ENCODE data around the gene PCBP4. TPM values are rescaled to one million over a fixed set of nuclear protein-coding genes. Genes with fewer than 3 reads are reported as not detected.

Gene PCBP4
- polyA plus RNA-seq, 3 donors, result 0.09 to 1.3 (median 0.22) TPM

DNA sequence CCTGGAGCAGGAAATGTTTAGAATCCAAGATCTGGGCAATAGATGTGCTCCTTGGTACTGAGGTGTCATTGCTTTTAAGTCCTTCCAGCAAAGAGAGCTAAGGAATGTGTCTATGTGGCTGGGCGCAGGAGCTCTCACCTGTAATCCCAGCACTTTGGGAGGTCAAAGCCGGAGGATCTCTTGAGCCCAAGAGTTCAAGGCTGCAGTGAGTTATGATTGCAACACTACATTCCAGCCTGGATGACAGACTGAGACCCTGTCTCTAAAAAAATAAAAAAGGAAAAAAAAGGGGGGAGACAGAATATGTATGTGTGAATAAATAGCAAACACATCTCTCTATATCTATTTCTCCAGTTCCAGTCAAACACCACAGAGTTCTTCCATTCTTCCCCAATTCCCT lies 16.4 kb downstream of the PCBP4 start:
- no peak for DNase-seq
- Histone ChIP-seq H3K4me1 (ENCODE audit: control insufficient read depth in 1 of 2, insufficient read depth in 2 of 2, low read length in 2 of 2) (peaks cover 28 to 31% of the 10 kb centered on the region in 2 donors), H4K20me1 (ENCODE audit: insufficient read depth, low read length) (no peaks in the 10 kb centered on the region), H3K9me3 (replicated peaks in 1 of 2; ENCODE audit: control insufficient read depth in 1 of 2, insufficient read depth in 1 of 2, low read length in 2 of 2) (no peaks in the 10 kb centered on the region), H3K27me3 (ENCODE audit: control insufficient read depth in 2 of 2, insufficient read depth in 2 of 2, low read length in 2 of 2) (peaks cover 0 to 9% of the 10 kb centered on the region in 2 donors), H3K36me3 (replicated peaks in 1 of 2; ENCODE audit: control insufficient read depth in 1 of 2, insufficient read depth in 2 of 2, low read length in 2 of 2) (no peaks in the 10 kb centered on the region), H3K79me2 (ENCODE audit: insufficient read depth, low read length) (no peaks in the 10 kb centered on the region), H3K9ac (ENCODE audit: insufficient read depth, low read length, poor library complexity, severe bottlenecking) (no peak overlapping the region), H3K27ac (ENCODE audit: low read depth in 1 of 2, low read length in 2 of 2) (no peak overlapping the region), H2AFZ (ENCODE audit: insufficient read depth, low read depth, low read length, poor library complexity, severe bottlenecking) (no peak overlapping the region), H3K4me2 (replicated peaks; ENCODE audit: extremely low read depth, low read length, poor library complexity, severe bottlenecking) (no peak overlapping the region), H3K4me3 (replicated peaks in 1 of 3; ENCODE audit: low read depth in 2 of 3, low read length in 3 of 3) (no peak overlapping the region)
- intact Hi-C loops (cut with micrococcal nuclease), result no loop called here
- no peak overlapping the region for H3K4me3 Mint-ChIP-seq
- H3K9me3 Mint-ChIP-seq, result peaks cover 0 to 5% (median 0%) of the 10 kb centered on the region in 7 donors
- H3K4me1 Mint-ChIP-seq, result peaks cover 29% of the 10 kb centered on the region
- TF ChIP-seq, protein P1, sequence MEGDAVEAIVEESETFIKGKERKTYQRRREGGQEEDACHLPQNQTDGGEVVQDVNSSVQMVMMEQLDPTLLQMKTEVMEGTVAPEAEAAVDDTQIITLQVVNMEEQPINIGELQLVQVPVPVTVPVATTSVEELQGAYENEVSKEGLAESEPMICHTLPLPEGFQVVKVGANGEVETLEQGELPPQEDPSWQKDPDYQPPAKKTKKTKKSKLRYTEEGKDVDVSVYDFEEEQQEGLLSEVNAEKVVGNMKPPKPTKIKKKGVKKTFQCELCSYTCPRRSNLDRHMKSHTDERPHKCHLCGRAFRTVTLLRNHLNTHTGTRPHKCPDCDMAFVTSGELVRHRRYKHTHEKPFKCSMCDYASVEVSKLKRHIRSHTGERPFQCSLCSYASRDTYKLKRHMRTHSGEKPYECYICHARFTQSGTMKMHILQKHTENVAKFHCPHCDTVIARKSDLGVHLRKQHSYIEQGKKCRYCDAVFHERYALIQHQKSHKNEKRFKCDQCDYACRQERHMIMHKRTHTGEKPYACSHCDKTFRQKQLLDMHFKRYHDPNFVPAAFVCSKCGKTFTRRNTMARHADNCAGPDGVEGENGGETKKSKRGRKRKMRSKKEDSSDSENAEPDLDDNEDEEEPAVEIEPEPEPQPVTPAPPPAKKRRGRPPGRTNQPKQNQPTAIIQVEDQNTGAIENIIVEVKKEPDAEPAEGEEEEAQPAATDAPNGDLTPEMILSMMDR (IDR thresholded peaks at IDR 0.05), result no peak
- WGBS (ENCODE audit: insufficient coverage), result 100% methylated on average over 2 of the region's 2 CpGs
- H3K27ac Mint-ChIP-seq, result no peak overlapping the region
- no peaks in the 10 kb centered on the region for H3K36me3 Mint-ChIP-seq
- H3K27me3 Mint-ChIP-seq (ENCODE audit: low read depth in 3 of 3), result peaks cover 7 to 12% (median 10%) of the 10 kb centered on the region in 3 donors

DNA sequence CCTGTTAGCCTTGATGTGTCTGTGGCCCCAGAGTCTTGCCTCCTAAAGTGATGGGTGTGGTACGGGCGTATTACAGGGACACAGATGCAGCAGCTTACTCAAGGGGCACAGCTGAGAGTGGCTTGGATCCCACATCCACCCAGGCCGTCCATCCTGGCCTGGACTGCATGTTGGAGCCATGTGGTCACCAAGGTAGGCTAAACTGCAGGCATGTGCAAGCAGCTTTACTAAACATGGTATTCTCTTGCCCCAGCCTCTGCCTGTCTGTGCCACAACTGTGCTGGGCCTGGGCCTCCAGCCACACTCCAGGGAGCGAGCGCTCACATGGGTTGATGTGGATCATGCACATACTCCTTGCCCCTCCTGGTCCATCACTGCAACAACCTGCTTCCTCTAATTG lies 18.1 kb downstream of the PCBP4 start:
- Histone ChIP-seq H3K79me2 (ENCODE audit: insufficient read depth, low read length) (no peaks in the 10 kb centered on the region), H3K4me1 (ENCODE audit: control insufficient read depth in 1 of 2, insufficient read depth in 2 of 2, low read length in 2 of 2) (peaks cover 13 to 14% of the 10 kb centered on the region in 2 donors), H2AFZ (ENCODE audit: insufficient read depth, low read depth, low read length, poor library complexity, severe bottlenecking) (no peak overlapping the region), H3K4me2 (replicated peaks; ENCODE audit: extremely low read depth, low read length, poor library complexity, severe bottlenecking) (no peak overlapping the region), H3K27me3 (ENCODE audit: control insufficient read depth in 2 of 2, insufficient read depth in 2 of 2, low read length in 2 of 2) (no peaks in the 10 kb centered on the region), H3K36me3 (replicated peaks in 1 of 2; ENCODE audit: control insufficient read depth in 1 of 2, insufficient read depth in 2 of 2, low read length in 2 of 2) (no peaks in the 10 kb centered on the region), H3K4me3 (replicated peaks in 1 of 3; ENCODE audit: low read depth in 2 of 3, low read length in 3 of 3) (no peak overlapping the region), H3K27ac (ENCODE audit: low read depth in 1 of 2, low read length in 2 of 2) (no peak overlapping the region), H3K9ac (ENCODE audit: insufficient read depth, low read length, poor library complexity, severe bottlenecking) (no peak overlapping the region), H4K20me1 (ENCODE audit: insufficient read depth, low read length) (no peaks in the 10 kb centered on the region), H3K9me3 (replicated peaks in 1 of 2; ENCODE audit: control insufficient read depth in 1 of 2, insufficient read depth in 1 of 2, low read length in 2 of 2) (no peaks in the 10 kb centered on the region)
- TF ChIP-seq, protein P1 (IDR thresholded peaks at IDR 0.05), result no peak
- Mint-ChIP-seq H3K4me1 (peaks cover 16% of the 10 kb centered on the region), H3K4me3 (no peak overlapping the region), H3K27ac (no peak overlapping the region), H3K36me3 (no peaks in the 10 kb centered on the region), H3K9me3 (peaks cover 0 to 2% (median 0%) of the 10 kb centered on the region in 7 donors), H3K27me3 (ENCODE audit: low read depth in 3 of 3) (peaks cover 2 to 4% (median 2%) of the 10 kb centered on the region in 3 donors)
- intact Hi-C loops (cut with micrococcal nuclease), result no loop called here
- DNase-seq, result no peak
- WGBS (ENCODE audit: insufficient coverage), result 100% methylated on average over 5 of the region's 5 CpGs

Data from CD14-positive monocyte (primary cell).